Measurements from ENCODE around the gene IRX4.

- TF ChIP-seq EZH2 (IDR thresholded peaks at IDR 0.05; ENCODE audit: borderline replicate concordance, low read depth, low read length, severe bottlenecking) = no peak
- no peak for TF ChIP-seq CTCF (IDR thresholded peaks at IDR 0.05; ENCODE audit: borderline replicate concordance, extremely low read depth, low read length, poor library complexity, severe bottlenecking)
Observed at GRCh38 chr5:1868886-1869475, 13.7 kb downstream of the IRX4 start.

Data from DND-41 (cell line).